HL-60 (cell line): ENCODE data around the gene KRAS.

Experiments
- DNase-seq, 2 experiments: peaks; one replicate each; pipeline ENCODE4 v3.0.0-alpha.2; 2010 to 2020; ENCODE audit warnings: low read depth in 1 of 2, low spot score in 1 of 2
- H3K27ac ChIP-seq: fragments of 250-450 bp; sonication (Bioruptor Pico); replicated peaks from 2 replicates; pipeline ENCODE4 v1.5.1; 2020; ENCODE audit warnings: mild to moderate bottlenecking, moderate library complexity
- H3K27me3 ChIP-seq: fragments of 250-450 bp; sonication (Bioruptor Pico); 2 replicates; pipeline ENCODE4 v1.5.1; 2021; ENCODE audit warnings: mild to moderate bottlenecking, moderate library complexity; ENCODE audit not compliant: insufficient read depth, poor library complexity, severe bottlenecking
- H3K4me3 ChIP-seq: replicated peaks from 2 replicates; pipeline ENCODE4 v1.5.1; 2011; ENCODE audit warnings: mild to moderate bottlenecking, control low read depth, low read length; ENCODE audit not compliant: insufficient read depth
- GABPA ChIP-seq: IDR thresholded peaks from 2 replicates; pipeline ENCODE4 v1.6.1; 2012; ENCODE audit warnings: low read depth
- POLR2AphosphoS5 ChIP-seq: IDR thresholded peaks from 2 replicates; pipeline ENCODE4 v1.6.1; 2012; ENCODE audit warnings: low read depth
- SPI1 ChIP-seq: IDR thresholded peaks from 2 replicates; pipeline ENCODE4 v1.6.1; 2012; ENCODE audit warnings: low read depth, mild to moderate bottlenecking, borderline replicate concordance
- TF ChIP-seq, protein P1 (sequence below): IDR thresholded peaks from 2 replicates; pipeline ENCODE4 v1.6.1; 2012; ENCODE audit warnings: low read depth; ENCODE audit not compliant: insufficient replicate concordance
- TF ChIP-seq, protein P2 (sequence below): IDR thresholded peaks from one replicate; pipeline ENCODE4 v1.5.1; 2011; ENCODE audit warnings: low read length, control low read depth, inconsistent platforms; ENCODE audit not compliant: insufficient read depth

The KRAS gene

DNA sequence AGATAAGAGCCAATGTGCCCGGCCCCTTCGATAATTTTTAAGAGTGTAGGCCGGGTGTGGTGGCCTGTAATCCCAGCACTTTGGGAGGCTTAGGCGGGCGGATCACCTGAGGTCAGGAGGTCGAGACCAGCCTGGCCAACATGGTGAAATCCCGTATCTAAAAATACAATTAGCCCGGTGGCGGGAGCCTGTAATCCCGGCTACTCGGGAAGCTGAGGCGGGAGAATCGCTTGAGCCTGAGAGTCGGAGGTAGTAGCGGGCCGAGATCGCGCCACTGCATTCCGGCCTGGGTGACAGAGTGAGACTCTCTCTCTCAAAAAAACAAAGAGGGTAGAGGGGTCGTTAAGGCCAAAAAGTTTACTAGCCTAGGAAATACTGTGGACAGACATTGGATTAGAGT is 2.6 kb downstream of the KRAS start:
- Histone ChIP-seq H3K27me3 (no peaks in the 10 kb centered on the region), H3K27ac (no peak overlapping the region), H3K4me3 (no peak overlapping the region)
- TF ChIP-seq GABPA: no peak
- TF ChIP-seq, protein P1, sequence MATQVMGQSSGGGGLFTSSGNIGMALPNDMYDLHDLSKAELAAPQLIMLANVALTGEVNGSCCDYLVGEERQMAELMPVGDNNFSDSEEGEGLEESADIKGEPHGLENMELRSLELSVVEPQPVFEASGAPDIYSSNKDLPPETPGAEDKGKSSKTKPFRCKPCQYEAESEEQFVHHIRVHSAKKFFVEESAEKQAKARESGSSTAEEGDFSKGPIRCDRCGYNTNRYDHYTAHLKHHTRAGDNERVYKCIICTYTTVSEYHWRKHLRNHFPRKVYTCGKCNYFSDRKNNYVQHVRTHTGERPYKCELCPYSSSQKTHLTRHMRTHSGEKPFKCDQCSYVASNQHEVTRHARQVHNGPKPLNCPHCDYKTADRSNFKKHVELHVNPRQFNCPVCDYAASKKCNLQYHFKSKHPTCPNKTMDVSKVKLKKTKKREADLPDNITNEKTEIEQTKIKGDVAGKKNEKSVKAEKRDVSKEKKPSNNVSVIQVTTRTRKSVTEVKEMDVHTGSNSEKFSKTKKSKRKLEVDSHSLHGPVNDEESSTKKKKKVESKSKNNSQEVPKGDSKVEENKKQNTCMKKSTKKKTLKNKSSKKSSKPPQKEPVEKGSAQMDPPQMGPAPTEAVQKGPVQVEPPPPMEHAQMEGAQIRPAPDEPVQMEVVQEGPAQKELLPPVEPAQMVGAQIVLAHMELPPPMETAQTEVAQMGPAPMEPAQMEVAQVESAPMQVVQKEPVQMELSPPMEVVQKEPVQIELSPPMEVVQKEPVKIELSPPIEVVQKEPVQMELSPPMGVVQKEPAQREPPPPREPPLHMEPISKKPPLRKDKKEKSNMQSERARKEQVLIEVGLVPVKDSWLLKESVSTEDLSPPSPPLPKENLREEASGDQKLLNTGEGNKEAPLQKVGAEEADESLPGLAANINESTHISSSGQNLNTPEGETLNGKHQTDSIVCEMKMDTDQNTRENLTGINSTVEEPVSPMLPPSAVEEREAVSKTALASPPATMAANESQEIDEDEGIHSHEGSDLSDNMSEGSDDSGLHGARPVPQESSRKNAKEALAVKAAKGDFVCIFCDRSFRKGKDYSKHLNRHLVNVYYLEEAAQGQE: no peak
- DNase-seq: no peak

DNA sequence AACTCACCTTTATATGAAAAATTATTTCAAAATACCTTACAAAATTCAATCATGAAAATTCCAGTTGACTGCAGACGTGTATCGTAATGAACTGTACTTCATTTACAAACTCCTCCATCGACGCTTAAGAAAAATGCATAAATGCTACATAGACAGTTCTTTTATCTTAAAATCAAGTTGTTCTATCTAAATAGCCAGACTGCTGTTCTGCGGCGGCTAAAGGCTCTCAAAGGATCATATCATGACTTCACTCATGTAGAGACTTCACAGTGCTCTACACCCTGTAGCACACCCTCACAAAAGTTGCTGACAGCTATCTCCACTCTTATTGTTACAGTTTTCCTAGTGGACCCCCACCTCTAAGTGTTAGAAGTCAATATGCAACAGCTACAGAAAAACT is 5.2 kb downstream of the KRAS start:
- no peaks in the 10 kb centered on the region for H3K27me3 ChIP-seq
- no peak overlapping the region for H3K4me3 ChIP-seq
- H3K27ac ChIP-seq: no peak overlapping the region
- no peak for DNase-seq
- TF ChIP-seq SPI1: no peak
- TF ChIP-seq GABPA: no peak

DNA sequence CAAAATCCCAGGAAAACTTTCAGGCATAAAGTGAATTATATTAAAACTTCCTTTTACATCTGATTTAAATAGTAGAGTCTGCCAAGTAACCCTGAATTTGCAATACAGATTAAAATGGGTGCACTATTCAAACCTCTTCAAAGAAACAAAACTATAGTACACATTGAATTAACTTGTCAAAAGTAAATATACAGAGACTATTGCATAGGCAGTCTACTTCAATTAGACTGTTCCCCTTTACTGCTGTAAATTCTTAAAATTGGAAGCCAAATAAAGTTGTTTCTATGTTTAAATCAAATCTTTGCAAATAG is 7.1 kb downstream of the KRAS start:
- Histone ChIP-seq H3K4me3 (no peak overlapping the region), H3K27ac (no peak overlapping the region), H3K27me3 (no peaks in the 10 kb centered on the region)
- TF ChIP-seq SPI1: no peak
- TF ChIP-seq GABPA: no peak
- TF ChIP-seq, protein P2, sequence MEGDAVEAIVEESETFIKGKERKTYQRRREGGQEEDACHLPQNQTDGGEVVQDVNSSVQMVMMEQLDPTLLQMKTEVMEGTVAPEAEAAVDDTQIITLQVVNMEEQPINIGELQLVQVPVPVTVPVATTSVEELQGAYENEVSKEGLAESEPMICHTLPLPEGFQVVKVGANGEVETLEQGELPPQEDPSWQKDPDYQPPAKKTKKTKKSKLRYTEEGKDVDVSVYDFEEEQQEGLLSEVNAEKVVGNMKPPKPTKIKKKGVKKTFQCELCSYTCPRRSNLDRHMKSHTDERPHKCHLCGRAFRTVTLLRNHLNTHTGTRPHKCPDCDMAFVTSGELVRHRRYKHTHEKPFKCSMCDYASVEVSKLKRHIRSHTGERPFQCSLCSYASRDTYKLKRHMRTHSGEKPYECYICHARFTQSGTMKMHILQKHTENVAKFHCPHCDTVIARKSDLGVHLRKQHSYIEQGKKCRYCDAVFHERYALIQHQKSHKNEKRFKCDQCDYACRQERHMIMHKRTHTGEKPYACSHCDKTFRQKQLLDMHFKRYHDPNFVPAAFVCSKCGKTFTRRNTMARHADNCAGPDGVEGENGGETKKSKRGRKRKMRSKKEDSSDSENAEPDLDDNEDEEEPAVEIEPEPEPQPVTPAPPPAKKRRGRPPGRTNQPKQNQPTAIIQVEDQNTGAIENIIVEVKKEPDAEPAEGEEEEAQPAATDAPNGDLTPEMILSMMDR: no peak
- TF ChIP-seq POLR2AphosphoS5: no peak
- TF ChIP-seq, protein P1: no peak
- DNase-seq: no peak

DNA sequence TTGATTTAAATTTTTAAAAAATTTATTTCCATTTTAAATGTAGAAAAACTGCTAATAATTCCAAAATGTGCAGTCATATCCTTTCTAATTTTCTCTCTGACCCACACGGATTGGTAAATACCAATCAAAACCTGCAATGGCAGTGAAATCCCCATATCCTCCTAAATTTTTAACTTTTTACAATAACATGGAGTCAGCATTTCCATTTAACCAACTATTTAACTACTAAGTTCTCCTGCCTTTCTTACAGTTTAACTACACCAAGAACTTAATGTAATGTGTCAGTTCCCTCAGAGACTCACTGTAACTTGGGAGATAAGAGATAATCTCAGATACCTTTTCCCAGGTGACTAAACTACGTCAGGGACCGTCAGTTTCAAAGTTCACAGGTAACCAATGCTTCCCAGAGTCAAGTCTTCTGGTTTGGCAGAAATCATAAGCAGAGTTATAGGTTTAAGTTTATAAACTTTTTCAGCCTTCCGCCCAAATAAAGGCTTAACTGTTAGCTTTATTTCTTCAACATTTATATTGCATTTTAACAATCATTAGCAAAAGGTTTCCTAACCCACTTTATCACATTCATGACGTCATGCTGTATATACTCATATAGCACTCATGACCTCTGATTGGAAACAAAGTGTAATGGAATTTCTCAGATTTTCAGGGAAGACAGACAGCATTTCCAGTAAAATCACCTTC is 7.6 kb downstream of the KRAS start:
- H3K27ac ChIP-seq: no peak overlapping the region

More for the DNA sequence above, 7.6 kb downstream of the KRAS start:
- no peaks in the 10 kb centered on the region for H3K27me3 ChIP-seq
- H3K4me3 ChIP-seq: no peak overlapping the region
- no peak for TF ChIP-seq SPI1
- TF ChIP-seq GABPA: no peak
- TF ChIP-seq, protein P1: no peak
- TF ChIP-seq, protein P2: no peak
- TF ChIP-seq POLR2AphosphoS5: no peak
- DNase-seq: no peak
